Activated CD4-positive, alpha-beta T cell treated with anti-CD3 and anti-CD28 coated beads, Interleukin-2, amount 50 U/mL, for 1 hour (primary cell): Measurements from ENCODE around the gene KLHDC8B.
"Not testable (repeated sequence)": the region's sequence is repeated elsewhere in the genome, so short reads cannot be mapped to it uniquely, and the experiment has no call there.

ENCODE experiments used
- DNase-seq: peaks from one replicate; pipeline ENCODE4 v3.0.0-alpha.2; 2020

KLHDC8B gene

GRCh38 chr3:49198161-49198560, 26.8 kb downstream of the KLHDC8B start:
- no peak for DNase-seq

DNA sequence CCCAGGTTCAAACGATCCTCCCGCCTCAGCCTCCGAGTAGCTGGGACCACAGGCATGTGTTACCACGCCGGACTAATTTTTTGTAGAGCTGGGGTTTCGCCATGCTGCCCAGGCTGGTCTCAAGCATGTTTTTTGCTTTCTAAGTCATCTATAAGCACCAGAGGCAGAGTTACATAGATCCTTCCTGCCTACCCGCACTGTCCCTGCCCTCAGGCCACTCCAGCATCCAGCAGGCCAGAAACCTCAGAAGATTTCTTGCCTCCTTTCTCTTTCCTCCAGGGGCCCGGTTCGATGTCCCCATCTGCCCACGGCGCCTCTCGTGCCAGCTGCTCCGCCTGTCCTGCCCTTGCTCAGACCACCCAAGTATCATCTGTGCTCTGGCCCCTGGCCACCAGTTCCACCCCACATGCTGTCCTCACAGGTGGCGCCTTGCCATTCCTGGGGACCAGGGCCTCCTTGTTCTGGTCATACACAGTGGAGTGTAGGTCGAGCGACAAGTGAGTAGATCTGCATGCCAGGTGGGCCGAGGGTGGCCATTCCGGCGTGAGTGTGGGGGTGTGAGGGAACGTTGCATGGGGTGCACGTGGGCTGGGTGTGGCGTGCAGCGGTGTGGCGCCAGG, 27.3 kb downstream of the KLHDC8B start:
- no peak for DNase-seq

DNA sequence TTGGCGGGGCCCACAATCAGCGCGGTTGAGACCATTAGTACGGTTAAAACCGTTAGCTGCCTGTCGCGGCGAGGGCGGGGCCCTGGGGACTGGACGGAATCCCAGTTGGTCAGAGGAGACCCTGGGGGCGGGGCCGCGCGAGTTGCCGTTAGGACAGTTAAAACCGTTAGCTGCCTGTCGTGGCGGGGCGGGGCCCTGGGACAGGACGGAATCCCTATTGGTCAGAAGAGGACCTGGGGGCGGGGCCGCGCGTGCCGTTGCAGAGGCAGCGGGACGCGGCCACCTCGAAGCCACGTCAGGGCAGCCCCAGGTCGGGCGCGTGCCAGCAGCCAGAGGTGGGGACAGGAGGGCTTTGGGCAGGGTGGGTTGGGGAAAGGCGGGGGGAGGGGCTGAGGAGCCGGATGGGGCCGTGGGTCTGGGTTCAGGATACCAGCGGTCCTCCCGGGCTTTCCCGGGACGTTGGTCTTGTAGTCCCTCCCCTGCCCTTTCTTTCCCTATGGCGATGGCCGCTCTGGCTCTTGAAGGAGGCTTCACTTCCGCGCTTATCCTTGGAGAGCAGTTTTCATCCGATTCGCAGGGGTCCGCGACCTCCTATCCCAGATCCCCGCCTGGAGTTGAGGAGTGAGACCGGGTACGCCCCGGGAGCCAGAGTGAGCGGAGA, 28.0 kb downstream of the KLHDC8B start:
- DNase-seq = no peak

- DNase-seq = no peak
Measured at GRCh38 chr3:49199900-49200281, 28.5 kb downstream of the KLHDC8B start.

DNA sequence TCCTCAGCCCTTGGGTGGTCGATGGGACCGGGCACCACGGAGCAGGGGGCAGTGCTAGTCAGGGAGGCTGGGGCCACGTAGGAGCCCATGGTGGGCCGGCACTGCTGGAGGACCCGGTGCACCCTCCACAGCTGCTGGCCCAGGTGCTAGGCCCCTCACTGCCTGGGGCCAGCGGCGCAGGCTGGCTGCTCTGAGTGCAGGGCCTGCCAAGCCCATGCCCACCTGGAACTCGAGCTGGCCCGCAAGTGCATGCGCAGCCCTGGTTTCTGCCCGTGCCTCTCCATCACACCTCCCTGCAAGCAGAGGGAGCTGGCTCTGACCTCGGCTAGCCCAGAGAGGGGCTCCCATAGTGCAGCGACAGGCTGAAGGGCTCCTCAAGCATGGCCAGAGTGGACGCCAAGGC, 42.1 kb downstream of the KLHDC8B start:
- DNase-seq = no peak

DNA sequence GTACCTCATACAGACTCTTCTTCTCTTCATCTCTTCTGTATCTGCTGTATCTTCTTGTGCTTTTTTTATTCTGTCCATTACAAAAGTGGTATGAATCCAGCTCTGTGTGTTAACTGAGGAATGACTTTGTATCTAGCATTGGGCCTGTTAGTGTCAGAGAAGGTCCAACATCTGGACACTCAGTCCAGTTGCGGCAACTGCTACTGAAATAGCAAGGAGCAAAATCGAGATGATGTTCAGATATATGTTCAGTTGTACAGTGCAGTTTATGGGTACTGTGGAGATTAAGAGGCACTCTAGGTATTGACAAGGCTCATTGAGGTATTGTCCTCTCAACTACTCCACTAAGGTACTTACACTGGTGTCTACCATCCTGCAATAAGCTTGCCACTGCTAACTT, 42.6 kb downstream of the KLHDC8B start:
- no peak for DNase-seq

DNA sequence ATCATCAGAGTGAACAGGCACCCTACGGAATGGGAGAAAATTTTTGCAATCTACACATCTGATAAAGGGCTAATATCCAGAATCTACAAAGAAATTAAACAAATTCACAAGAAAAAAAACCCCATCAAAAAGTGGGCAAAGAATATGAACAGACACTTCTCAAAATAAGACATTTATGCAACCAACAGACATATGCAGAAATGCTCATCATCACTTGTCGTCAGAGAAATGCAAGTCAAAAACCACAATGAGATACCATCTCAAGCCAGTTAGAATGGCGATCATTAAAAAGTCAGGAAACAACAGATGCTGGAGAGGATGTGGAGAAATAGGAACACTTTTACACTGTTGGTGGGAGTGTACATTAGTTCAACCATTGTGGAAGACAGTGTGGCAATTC, 45.3 kb downstream of the KLHDC8B start:
- DNase-seq = not testable (repeated sequence)

DNA sequence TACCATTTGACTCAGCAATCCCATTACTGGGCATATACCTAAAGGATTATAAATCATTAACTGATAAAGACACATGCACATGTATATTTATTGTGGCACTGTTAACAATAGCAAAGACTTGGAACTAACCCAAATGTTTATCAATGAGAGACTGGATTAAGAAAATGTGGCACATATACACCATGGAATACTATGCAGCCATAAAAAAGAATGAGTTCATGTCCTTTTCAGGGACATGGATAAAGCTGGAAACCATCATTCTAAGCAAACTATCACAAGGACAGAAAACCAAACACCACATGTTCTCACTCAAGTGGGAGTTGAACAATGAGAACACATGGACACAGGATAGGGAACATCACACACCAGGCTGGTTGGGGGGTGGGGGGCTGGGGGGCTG, 45.7 kb downstream of the KLHDC8B start:
- DNase-seq = not testable (repeated sequence)

DNA sequence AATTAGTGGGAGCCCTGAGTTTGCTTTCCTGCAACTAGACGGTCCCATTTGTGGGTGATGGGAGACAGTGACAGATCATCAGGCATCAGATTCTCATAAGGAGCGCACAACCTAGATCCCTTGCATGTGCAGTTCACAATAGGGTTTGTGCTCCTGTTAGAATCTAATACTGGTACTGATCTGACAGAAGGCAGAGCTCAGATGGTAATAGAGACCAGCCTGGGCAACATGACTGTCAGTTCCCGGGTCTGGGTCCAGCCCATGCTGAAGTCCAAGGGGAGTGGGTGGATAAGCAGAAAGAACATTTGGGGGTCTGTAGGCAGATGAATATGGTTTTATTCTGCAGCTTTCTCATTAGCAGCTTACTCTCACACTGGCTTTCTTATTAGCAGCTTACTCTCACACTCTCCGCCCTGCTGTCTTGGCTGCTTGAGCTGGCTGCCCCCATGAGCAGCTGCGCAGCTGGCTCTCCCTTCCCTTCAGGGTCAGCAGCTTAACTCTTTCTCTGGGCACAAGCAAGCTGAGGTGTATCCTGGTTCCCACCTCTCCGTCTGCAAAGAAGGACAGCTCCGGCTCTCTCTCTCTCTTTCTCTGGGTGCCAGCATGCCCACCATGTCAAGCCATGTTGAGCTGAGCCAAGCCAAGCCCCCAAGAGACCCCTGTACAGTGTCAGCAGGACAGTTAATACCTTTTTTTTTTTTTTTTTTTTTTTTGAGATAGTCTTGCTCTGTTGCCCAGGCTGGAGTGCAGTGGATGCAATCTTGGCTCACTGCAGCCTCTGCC, 46.5 kb downstream of the KLHDC8B start:
- no peak for DNase-seq

- not testable (repeated sequence) for DNase-seq
Measured at GRCh38 chr3:49218471-49218989, 47.1 kb downstream of the KLHDC8B start.

GRCh38 chr3:49219132-49219531, 47.7 kb downstream of the KLHDC8B start:
- no peak for DNase-seq

- not testable (repeated sequence) for DNase-seq
Measured at GRCh38 chr3:49220985-49221563, 49.7 kb downstream of the KLHDC8B start.

- DNase-seq = no peak
Measured at GRCh38 chr3:49222002-49222401, 50.6 kb downstream of the KLHDC8B start.
